GM15510 (cell line): Measurements from ENCODE around the gene CLDN9.

Experiments
- POLR2A ChIP-seq: IDR thresholded peaks from 3 replicates; pipeline ENCODE4 v1.6.1; 2011; ENCODE audit warnings: borderline replicate concordance; ENCODE audit not compliant: insufficient read length; ENCODE audit errors: extremely low read depth

CLDN9 gene

DNA sequence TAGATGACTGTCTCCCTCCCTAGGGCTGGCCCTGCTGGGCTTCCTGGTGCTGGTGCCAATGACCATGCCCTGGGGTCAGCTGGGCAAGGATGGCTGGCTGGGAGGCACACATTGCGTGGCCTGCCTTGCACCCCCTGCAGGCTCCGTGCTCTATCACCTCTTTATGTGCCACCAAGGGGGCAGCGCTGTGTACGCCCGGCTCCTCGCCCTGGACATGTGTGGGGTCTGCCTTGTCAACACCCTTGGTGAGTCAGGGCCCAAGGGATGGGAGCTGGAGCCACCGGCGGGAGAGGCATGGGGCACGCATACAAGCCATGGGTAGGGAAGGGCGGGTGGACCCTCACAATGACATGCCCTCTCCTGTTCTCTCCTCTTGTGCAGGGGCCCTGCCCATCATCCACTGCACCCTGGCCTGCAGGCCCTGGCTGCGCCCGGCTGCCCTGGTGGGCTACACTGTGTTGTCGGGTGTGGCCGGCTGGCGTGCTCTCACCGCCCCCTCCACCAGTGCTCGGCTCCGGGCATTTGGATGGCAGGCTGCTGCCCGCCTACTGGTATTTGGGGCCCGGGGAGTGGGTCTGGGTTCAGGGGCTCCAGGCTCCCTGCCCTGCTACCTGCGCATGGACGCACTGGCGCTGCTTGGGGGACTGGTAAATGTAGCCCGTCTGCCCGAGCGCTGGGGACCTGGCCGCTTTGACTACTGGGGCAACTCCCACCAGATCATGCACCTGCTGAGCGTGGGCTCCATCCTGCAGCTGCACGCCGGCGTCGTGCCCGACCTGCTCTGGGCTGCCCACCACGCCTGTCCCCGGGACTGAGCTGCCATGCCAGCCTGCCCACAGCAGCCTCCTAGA, 41.4 kb upstream of the CLDN9 start:
- peak; percentile 13 for TF ChIP-seq POLR2A

- TF ChIP-seq POLR2A: no peak
These were observed 40.5 kb upstream of the CLDN9 start for GRCh38 chr16:2971985-2972784.

- TF ChIP-seq POLR2A: no peak
These were observed 39.6 kb upstream of the CLDN9 start for GRCh38 chr16:2973093-2973492.

GRCh38 chr16:2973605-2974318, 39.0 kb upstream of the CLDN9 start:
- no peak for TF ChIP-seq POLR2A

DNA sequence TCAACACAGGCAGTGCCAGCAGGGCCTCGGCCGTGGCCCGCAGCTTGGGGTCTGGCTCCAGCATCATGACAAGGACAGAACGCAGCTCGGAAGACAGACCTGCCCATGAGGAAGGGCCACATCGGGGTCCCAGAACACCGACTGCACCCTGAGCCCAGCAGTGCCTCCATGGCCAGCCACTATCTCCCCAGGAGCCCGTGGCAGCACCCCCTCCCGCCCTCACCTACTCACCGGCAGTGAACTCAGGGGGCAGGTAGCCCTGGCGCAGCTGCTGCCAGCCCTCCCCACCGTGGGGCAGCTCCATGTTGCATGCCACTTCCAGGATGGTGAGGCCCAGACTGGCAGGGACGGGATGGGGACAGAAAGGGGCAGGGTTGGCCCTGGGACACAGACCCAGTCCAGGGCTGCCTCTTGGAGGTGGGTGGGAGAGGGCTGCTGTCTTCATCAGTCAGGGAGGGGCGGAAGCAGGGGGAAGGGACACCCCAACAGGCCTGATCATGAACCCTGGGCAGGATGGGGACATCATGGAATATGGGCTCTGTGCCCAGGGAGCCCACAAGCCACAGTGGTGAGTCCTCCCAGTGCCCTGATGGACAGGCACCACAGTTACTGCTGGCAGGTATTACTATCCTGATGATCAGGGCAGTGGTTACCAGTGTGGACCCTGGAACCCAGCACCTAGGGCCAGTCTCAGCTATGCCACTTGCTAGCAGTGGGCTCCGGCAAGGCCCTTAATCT, 38.2 kb upstream of the CLDN9 start:
- TF ChIP-seq POLR2A: no peak

- TF ChIP-seq POLR2A: no peak
These were observed 37.4 kb upstream of the CLDN9 start for GRCh38 chr16:2975161-2975795.

DNA sequence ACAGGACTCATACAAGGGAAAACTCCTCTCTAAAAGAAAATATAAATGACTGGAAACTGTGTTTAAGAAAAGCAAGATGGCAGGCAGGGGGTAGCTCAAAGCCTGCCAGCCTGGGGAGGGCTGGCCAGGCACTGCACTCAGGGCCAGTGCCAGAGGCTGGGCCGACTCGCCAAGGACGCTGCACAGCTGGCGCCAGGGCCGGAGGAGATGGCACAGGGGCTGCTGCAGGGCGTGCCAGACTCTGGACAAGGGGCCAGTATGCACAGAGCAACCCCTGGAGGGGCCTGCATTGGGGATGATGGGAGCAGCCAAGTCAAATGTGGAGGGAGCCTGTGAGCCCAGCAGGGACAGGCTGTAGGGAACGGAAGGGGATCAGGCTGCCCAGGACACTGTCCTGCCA, 36.5 kb upstream of the CLDN9 start:
- no peak for TF ChIP-seq POLR2A

DNA sequence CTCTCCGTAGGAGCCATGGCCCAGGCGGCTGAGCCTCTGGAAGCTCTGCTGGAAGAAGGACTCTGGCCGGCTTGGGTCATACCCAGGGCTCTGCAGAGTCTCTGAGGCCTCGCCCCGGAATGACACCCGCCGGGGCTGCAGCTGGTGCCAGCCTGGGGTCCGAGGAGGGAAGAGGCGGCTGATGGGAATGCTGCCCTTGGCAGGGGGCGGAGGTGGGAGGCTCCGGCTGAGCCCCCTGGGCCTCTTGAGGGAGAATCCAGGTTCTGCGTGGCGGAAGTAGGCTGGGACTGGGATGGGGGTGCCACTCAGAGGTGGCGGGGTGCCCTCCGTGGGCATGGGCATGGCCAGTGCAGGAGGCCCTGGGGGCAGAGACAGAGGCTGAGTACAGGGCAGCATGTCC, 36.0 kb upstream of the CLDN9 start:
- TF ChIP-seq POLR2A: no peak

DNA sequence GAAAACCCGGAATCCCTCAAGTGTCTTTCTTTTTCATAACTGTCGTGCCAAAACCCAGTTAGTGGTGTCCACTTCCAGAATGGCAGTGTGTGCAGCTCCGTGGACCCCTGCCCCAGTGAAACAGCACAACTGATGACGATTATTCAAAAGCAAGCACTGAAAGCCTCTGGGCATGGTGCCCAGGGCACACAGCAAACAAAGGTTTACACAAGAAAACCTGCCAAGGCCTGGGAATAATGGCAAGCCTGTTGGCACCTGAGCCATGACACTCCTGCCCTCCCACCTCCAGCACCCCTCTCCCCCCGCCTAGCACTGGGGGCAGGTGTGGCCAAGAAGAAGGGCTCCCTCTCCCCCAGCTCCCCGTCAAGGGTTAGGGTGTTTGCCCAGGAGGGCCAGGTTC, 35.3 kb upstream of the CLDN9 start:
- TF ChIP-seq POLR2A: no peak

DNA sequence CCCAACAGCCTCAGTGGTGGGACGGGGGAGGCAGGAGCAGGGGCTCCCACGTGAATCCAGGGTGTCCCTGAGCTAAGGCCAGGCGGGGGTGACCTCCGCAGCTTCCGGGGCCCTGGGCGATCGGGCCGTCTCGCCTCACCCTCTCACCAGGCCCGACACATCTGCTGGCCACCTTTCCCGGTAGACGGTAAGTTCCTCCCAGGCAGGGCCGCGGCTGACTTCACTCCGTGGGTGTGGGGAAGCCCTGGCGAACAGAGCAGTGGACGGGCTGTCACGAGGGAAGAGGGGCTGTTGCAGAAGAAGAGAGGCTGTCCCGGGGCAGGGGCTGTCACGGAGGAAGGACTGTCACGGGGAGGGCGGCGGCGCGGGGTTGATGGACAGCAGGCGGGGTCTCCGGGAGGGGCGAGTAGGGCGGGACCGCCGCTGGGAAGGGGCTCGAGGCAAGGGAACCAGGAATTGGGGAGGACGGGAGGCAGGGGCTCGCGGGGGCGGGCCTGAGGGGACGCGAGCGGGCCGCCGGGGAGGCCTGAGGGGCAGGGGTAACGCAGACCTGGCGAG, 33.0 kb upstream of the CLDN9 start:
- TF ChIP-seq POLR2A: no peak

- peak; percentile 98 for TF ChIP-seq POLR2A
These were observed 32.2 kb upstream of the CLDN9 start, which contains the start of gene PKMYT1 for GRCh38 chr16:2980227-2981176. TSS of gene PKMYT1 (minus strand) at chr16:2980446. CDS start at chr16:2979657, 789 bp downstream.

DNA sequence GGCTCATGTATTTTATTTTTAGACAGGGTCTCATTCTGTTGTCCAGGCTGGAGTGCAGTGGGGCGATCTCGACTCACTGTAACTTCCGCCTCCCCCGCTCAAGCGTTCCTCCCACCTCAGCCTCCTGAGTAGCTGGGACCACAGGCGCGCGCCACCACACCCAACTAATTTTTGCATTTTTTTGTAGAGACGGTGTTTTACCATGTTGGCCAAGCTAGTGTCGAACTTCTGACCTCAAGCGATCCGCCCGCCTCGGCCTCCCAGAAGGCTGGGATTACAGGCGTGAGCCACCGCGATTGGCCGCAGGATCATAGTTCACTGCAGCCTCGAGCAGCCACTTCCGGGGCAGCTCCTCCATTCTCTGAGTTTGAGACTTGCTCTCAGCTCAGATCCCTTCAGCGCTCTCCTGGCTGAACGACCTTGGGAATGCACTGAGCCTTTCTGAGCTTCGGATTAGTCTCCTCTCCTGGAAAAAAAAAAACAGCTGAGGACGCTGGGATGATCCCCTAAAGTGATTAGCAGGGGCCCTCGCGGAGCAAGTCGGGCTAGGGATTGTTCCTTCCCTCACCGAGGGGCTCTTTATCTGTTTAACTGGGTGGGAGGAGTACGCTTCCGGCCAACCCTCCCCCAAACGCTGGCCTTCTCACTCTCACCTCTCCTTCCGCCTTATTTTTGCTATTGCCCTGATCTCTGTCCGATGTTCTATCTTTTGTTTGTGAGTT, 31.4 kb upstream of the CLDN9 start:
- TF ChIP-seq POLR2A: no peak
